Stimulated activated naive CD8-positive, alpha-beta T cell treated with anti-CD3 and anti-CD28 coated beads, Interleukin-15, Interleukin-2, amounts not matched to agents 100 ng/mL and 50 ng/mL, for 24 hours (primary cell): Measurements from ENCODE around the gene PLA2G12A.
A peak's percentile ranks its signal among the peaks of the same experiment; 100 is the strongest.

Source experiments
- H3K27ac Mint-ChIP-seq: one replicate; pipeline ENCODE4 v1.8.0; 2021; ENCODE audit warnings: mild to moderate bottlenecking, mixed read lengths
- H3K27me3 Mint-ChIP-seq: one replicate; pipeline ENCODE4 v1.8.0; 2021; ENCODE audit warnings: mixed read lengths
- H3K36me3 Mint-ChIP-seq: one replicate; pipeline ENCODE4 v1.8.0; 2021; ENCODE audit warnings: low read depth, mixed read lengths
- H3K4me1 Mint-ChIP-seq: one replicate; pipeline ENCODE4 v1.8.0; 2021; ENCODE audit warnings: low read depth, mixed read lengths
- H3K4me3 Mint-ChIP-seq: one replicate; pipeline ENCODE4 v1.8.0; 2021; ENCODE audit warnings: mild to moderate bottlenecking, mixed read lengths
- H3K9me3 Mint-ChIP-seq: one replicate; pipeline ENCODE4 v1.8.0; 2021; ENCODE audit warnings: mixed read lengths

The PLA2G12A gene

DNA sequence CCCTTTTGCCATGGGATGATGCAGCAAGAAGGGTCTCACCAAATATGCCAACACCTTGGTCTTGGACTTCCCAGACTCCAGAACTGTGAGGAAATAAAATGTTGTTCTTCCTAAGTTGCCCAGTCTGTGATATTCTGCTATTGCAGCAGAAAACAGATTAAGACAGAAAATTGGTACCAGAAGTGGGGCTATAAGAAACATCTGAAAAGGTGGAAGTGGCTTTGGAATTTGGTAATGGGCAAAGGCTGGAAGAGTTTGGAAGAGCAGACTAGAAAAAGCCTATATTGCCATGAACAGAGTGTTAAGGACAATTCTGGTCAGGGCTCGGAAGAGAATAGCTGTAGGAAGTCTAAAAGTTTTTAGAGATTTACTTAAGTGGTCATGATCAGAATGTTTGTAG is 54.0 kb downstream of the PLA2G12A start:
- H3K27ac Mint-ChIP-seq: no peak overlapping the region
- H3K36me3 Mint-ChIP-seq: peaks cover 41% of the 10 kb centered on the region
- no peaks in the 10 kb centered on the region for H3K27me3 Mint-ChIP-seq
- H3K9me3 Mint-ChIP-seq: peaks cover 7% of the 10 kb centered on the region
- no peak overlapping the region for H3K4me3 Mint-ChIP-seq
- H3K4me1 Mint-ChIP-seq: peaks cover 29% of the 10 kb centered on the region

GRCh38 chr4:109675181-109675580 is 54.7 kb downstream of the PLA2G12A start:
- Mint-ChIP-seq H3K27me3 (no peaks in the 10 kb centered on the region), H3K27ac (peak overlapping the region; percentile 0)

GRCh38 chr4:109673303-109673702 is 56.6 kb downstream of the PLA2G12A start:
- no peaks in the 10 kb centered on the region for H3K27me3 Mint-ChIP-seq
- H3K27ac Mint-ChIP-seq: peak overlapping the region; percentile 71
- peaks cover 54% of the 10 kb centered on the region for H3K4me1 Mint-ChIP-seq
- peaks cover 7% of the 10 kb centered on the region for H3K9me3 Mint-ChIP-seq
- peaks cover 52% of the 10 kb centered on the region for H3K36me3 Mint-ChIP-seq
- H3K4me3 Mint-ChIP-seq: no peak overlapping the region

More at GRCh38 chr4:109675181-109675580, 54.7 kb downstream of the PLA2G12A start:
- no peak overlapping the region for H3K4me3 Mint-ChIP-seq
- H3K4me1 Mint-ChIP-seq: peaks cover 36% of the 10 kb centered on the region
- H3K36me3 Mint-ChIP-seq: peaks cover 44% of the 10 kb centered on the region
- H3K9me3 Mint-ChIP-seq: peaks cover 7% of the 10 kb centered on the region

GRCh38 chr4:109672169-109672930 is 57.5 kb downstream of the PLA2G12A start:
- Mint-ChIP-seq H3K27ac (peak overlapping the region; percentile 84), H3K27me3 (no peaks in the 10 kb centered on the region), H3K9me3 (peaks cover 7% of the 10 kb centered on the region), H3K36me3 (peaks cover 56% of the 10 kb centered on the region), H3K4me1 (peaks cover 63% of the 10 kb centered on the region), H3K4me3 (no peak overlapping the region)

- Mint-ChIP-seq H3K27ac (peak overlapping the region; percentile 84), H3K4me1 (peaks cover 69% of the 10 kb centered on the region)
Observed at GRCh38 chr4:109671350-109671749, 58.5 kb downstream of the PLA2G12A start.

DNA sequence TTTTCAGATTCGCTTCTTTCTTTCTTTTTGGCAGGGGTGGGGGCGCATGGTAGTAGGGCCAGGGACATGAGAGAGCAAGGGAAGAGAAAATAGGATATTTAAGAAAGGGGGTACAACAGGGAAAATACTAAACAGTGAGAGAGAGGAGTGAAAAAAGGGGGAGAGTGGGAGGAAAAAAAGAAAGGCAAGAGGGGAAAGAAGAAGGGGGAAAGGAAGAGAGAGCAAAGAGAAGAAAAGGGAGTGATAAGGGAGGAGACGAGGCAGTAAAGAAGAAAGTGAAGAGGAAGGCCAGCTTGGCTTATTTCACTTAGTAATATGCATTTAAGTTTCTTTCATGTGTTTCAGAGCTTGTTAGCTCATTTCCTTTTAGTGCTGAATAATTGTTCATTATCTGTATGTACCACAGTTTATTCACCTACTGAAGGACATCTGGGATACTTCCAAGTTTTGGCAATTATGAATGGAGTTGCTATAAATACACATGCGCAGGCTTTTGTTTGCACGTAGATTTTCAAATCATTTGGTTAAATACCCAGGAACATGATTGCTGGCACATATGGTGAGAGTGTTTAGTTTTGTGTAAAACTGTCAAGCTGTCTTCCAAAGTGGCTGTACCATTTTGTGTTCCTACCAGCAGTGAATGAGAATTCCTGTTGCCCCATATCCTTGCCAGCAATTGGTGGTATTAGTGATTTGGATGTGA is 63.9 kb downstream of the PLA2G12A start:
- H3K27ac Mint-ChIP-seq: peak overlapping the region; percentile 8

More at GRCh38 chr4:109671350-109671749, 58.5 kb downstream of the PLA2G12A start:
- H3K9me3 Mint-ChIP-seq: peaks cover 7% of the 10 kb centered on the region
- peak overlapping the region; percentile 21 for H3K4me3 Mint-ChIP-seq
- H3K36me3 Mint-ChIP-seq: peaks cover 57% of the 10 kb centered on the region
- H3K27me3 Mint-ChIP-seq: no peaks in the 10 kb centered on the region

GRCh38 chr4:109662771-109663170 is 67.1 kb downstream of the PLA2G12A start:
- Mint-ChIP-seq H3K27me3 (no peaks in the 10 kb centered on the region), H3K27ac (no peak overlapping the region), H3K36me3 (peaks cover 20% of the 10 kb centered on the region), H3K4me3 (no peak overlapping the region), H3K4me1 (peaks cover 33% of the 10 kb centered on the region), H3K9me3 (no peaks in the 10 kb centered on the region)

More for the DNA sequence above, 63.9 kb downstream of the PLA2G12A start:
- no peaks in the 10 kb centered on the region for H3K27me3 Mint-ChIP-seq
- H3K4me1 Mint-ChIP-seq: peaks cover 52% of the 10 kb centered on the region
- no peak overlapping the region for H3K4me3 Mint-ChIP-seq
- no peaks in the 10 kb centered on the region for H3K9me3 Mint-ChIP-seq
- H3K36me3 Mint-ChIP-seq: peaks cover 43% of the 10 kb centered on the region

DNA sequence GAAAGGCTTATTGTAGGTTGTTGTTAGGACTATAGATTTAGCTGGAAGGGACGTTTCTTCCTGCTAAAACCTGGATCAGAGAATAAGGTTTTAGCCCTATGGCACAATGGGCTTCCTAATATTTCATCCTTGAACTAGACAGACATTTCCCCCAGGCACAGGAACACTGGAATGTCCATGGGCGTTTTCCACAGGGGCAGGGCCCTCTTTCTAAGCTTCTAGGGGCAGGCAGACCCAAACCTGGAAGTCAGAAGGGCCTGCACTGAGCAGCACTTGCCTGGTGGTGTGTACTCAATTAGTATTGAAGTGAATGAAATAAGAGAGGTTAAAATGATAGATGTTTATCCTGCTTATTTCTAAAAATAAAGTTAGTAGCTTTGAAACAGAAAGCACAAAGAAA is 67.8 kb downstream of the PLA2G12A start:
- H3K27ac Mint-ChIP-seq: peak overlapping the region; percentile 19
- no peak overlapping the region for H3K4me3 Mint-ChIP-seq
- H3K27me3 Mint-ChIP-seq: no peaks in the 10 kb centered on the region
- peaks cover 31% of the 10 kb centered on the region for H3K4me1 Mint-ChIP-seq
- no peaks in the 10 kb centered on the region for H3K9me3 Mint-ChIP-seq
- peaks cover 19% of the 10 kb centered on the region for H3K36me3 Mint-ChIP-seq
